GM10248 (cell line): Measurements from ENCODE around the gene CRY2.

Experiments
- CTCF ChIA-PET: fragments of 300-600 bp; sonication (Branson Sonifier 250); formaldehyde crosslinking; extraction: SDS; loops from one replicate; lab custom pipeline; 2021; ENCODE audit warnings: antibody characterized with exemption; lab: Yijun Ruan, JAX
- POLR2A ChIA-PET: fragments of 350-650 bp; sonication (Branson Sonifier 250); formaldehyde crosslinking; extraction: SDS; loops from one replicate; lab custom pipeline; 2020; ENCODE audit warnings: antibody characterized with exemption; lab: Yijun Ruan, JAX
- DNase-seq: peaks from one replicate; pipeline ENCODE4 v3.0.0; 2012; ENCODE audit errors: extremely low spot score
- CTCF ChIP-seq: IDR thresholded peaks from 2 replicates; pipeline ENCODE4 v1.5.1; 2012; ENCODE audit warnings: mild to moderate bottlenecking, low read depth; ENCODE audit errors: extremely low read depth, missing control alignments, control extremely low read depth

Gene CRY2

GRCh38 chr11:45918331-45918941, 71.2 kb downstream of the CRY2 start:
- POLR2A ChIA-PET: interaction anchor here (1.0 kb wide), 1 partner anchor 9 kb away, joined by 3 read pairs; no protein-coding TSS in a partner anchor
- DNase-seq: peak; percentile 86
- no peak for TF ChIP-seq CTCF
- CTCF ChIA-PET: interaction anchor here (0.9 to 2.6 kb wide), 3 partner anchors 27 to 199 kb away, joined by 3 to 5 read pairs (median 3); no protein-coding TSS in a partner anchor

- TF ChIP-seq CTCF: no peak
- ChIA-PET CTCF (interaction anchor here (2.6 kb wide), 1 partner anchor 199 kb away, joined by 5 read pairs; no protein-coding TSS in a partner anchor), POLR2A (no interaction called here)
- no peak for DNase-seq
These were observed 71.8 kb downstream of the CRY2 start for GRCh38 chr11:45918962-45919675.

GRCh38 chr11:45919806-45920530, 72.7 kb downstream of the CRY2 start:
- CTCF ChIA-PET: interaction anchor here (1.6 kb wide), 1 partner anchor 45 kb away, joined by 5 read pairs; no protein-coding TSS in a partner anchor
- no peak for DNase-seq
- POLR2A ChIA-PET: no interaction called here
- TF ChIP-seq CTCF: no peak

GRCh38 chr11:45920531-45921477, 73.5 kb downstream of the CRY2 start:
- TF ChIP-seq CTCF: no peak
- CTCF ChIA-PET: interaction anchor here (1.6 kb wide), 2 partner anchors 9 to 44 kb away, joined by 5 to 6 read pairs; no protein-coding TSS in a partner anchor
- POLR2A ChIA-PET: no interaction called here
- DNase-seq: no peak

GRCh38 chr11:45921561-45922424, 74.5 kb downstream of the CRY2 start:
- CTCF ChIA-PET: interaction anchor here (1.1 to 1.6 kb wide), 3 partner anchors 8 to 150 kb away, joined by 3 to 6 read pairs (median 5); no protein-coding TSS in a partner anchor
- DNase-seq: no peak
- no peak for TF ChIP-seq CTCF
- POLR2A ChIA-PET: no interaction called here
